ENCODE results near the gene ELAC1.
"Not testable (repeated sequence)": the region's sequence is repeated elsewhere in the genome, so short reads cannot be mapped to it uniquely, and the experiment has no call there.

ELAC1 gene, protein sequence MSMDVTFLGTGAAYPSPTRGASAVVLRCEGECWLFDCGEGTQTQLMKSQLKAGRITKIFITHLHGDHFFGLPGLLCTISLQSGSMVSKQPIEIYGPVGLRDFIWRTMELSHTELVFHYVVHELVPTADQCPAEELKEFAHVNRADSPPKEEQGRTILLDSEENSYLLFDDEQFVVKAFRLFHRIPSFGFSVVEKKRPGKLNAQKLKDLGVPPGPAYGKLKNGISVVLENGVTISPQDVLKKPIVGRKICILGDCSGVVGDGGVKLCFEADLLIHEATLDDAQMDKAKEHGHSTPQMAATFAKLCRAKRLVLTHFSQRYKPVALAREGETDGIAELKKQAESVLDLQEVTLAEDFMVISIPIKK

DNA sequence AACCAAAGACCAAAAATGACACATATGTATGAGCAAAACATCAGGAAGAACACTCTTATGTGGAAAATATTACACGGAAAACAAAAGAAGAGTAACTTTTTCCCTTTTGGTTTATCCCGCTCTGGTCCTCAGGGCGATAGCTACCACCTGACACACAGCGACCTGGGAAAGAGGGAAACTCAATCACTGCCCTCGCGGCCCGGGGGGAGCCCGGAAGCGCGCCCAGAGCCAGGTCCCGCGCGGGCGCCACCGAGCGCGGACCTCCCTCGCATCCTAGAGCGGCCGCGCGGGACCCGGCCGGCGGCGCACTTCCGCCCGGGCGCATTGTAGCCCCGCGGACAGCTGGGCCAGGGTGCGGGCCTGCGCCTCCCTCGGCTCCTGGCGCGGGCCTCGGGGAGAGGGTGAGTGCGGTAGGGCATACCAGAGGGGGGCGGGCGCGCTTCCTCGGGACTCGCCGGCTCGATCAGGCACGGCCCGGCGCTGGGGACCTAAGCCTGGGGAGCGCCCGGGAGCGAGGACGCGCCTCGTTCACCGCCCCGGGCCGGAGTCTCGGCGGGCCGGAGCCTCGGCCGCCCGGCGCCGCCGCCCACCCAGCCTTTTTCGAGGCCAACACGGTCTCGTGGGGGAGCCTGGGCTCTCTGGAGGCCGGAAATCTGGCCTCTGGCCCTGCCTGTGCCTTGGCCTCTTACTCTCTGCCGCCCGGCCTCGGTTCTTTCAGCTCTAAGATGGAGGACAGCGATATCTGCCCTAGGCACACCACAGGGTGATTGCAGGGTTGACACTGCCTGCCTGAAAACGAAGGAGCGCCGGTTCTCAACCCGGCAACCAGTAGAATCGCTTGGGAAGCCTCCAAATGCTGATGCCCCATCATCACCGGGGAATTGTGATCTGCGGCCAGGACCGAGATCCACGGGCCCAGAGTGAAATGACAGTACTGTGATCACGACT is at the start of gene ELAC1:
Gene ELAC1 (plus strand): TSS at position 327 of the 948 bp plus-strand sequence. CDS start 6,365 bp downstream, outside the sequence.
- DNase-seq (ENCODE audit: low spot score) = peak; percentile 66

DNA sequence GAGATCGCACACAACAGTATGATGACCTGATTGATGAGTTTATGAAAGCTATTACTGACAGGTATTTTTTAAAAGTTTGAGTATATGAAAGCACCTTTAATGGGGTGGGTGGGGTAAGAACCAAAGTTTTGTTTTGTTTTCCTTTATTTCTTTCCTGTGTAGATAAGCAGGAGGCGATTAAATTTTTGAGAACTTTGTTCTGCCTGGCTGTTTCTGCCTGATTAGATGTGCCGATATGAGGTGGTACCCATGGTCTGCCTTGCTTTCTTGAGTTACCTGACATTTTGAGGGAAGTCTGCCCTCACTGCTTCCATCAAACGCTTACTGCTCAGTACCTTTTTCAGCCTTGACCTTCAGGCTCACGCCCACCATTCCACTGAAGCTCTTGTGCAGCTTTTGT is 49.7 kb upstream of the ELAC1 start:
- no peak for DNase-seq (ENCODE audit: low spot score)

DNA sequence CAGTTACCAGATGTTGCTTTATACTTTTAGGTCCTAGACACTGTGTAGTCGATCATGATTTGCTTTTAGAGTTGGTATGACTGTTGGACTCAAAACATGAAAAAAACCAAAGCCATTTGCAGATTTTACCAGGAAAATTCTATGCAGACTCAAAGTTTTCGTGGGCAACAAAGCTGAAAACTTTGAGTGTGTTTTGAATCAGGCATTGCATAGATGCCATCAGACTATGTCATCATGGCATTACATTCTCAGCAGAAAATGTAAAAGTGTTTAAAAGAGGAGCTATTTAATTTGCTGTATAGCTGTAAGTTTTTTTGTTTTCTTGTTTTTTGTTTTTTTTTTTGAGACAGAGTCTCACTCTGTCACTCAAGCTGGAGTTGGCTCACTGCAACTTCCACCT is 43.5 kb upstream of the ELAC1 start:
- DNase-seq (ENCODE audit: low spot score) = no peak

DNA sequence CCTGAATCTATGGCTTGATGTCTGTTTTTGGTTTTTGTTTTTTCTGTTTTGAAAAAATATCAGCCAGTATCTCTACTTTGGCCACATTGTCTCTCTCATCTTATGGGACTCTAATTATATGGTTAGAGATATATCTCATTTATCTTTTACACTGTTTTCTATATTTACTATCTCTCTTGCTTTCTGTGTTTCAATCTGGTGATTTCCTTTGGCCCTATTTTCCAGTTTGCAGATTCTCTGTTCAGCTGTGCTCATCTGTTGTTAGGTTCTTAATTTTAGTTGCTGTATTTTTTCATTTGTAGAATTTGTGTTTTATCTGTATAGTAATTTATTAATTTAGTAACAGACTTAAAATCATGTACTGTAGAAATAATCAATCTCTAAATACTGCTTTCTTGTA is 41.3 kb upstream of the ELAC1 start:
- DNase-seq (ENCODE audit: low spot score) = no peak

DNA sequence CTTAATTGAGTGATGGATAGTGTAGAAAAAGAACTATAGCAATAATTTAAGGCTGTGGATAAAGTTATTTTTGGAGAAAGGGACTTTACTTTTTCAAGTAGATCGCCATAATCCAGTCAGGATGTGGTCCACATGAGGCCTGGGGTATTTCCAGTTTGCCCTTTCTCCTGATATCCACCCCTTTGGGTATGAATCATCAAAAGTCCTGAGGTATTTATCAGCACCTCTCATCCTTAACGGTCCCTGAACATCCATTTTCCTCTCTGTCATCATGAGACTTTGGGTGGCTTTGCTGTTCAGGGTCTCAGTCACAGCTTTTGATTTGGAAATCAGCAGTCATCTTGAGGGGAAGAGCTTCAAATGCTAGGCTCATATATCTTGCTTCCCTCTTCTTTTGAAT is 39.3 kb upstream of the ELAC1 start:
- no peak for DNase-seq (ENCODE audit: low spot score)

DNA sequence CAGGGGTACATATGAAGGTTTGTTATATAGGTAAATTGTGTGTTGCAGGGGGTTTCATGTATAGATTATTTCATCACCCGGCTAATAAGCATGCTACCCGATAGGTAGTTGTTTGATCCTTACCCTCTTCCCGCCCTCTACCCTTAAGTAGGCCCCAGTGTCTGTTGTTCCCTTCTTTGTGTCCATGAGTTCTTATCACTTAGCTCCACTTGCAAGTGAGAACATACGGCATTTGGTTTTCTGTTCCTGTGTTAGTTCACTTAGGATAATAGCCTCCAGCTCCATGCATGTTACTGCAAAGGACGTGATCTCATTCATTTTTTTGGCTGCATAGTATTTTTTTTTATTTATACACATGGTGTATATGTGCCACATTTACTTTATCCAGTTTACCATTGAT is 34.2 kb upstream of the ELAC1 start:
- DNase-seq (ENCODE audit: low spot score) = no peak

DNA sequence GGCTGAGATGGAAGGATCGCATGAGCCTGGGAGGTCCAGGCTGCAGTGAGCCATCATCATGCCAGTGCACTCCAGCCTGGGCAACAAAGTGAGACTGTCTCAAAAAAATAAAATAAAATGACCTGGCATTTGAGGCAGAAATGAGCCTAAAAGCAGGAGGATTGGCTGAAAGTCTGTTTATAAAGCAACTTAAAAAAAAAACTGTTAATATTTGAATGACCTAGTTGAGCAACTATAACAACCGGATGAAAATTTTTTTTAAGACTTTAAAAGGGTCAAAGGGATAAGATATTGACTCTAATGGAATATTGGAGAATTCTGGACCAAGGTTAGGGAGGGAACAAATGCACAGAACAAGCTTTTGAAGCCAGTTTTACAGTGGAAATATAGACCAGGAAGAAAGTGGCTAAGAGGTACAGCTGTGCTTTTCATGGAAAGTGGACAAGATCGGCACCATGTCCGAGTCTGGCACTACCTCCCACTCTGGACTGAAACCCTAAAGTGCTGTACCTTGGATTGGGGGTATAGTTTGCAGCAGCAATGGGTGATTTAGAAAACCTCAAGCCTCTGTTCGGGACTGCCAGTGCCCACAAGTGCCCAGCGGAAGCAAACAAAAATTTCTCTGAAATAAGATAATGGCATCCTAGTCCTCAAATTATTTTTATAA is 33.2 kb upstream of the ELAC1 start:
- no peak for DNase-seq (ENCODE audit: low spot score)

DNA sequence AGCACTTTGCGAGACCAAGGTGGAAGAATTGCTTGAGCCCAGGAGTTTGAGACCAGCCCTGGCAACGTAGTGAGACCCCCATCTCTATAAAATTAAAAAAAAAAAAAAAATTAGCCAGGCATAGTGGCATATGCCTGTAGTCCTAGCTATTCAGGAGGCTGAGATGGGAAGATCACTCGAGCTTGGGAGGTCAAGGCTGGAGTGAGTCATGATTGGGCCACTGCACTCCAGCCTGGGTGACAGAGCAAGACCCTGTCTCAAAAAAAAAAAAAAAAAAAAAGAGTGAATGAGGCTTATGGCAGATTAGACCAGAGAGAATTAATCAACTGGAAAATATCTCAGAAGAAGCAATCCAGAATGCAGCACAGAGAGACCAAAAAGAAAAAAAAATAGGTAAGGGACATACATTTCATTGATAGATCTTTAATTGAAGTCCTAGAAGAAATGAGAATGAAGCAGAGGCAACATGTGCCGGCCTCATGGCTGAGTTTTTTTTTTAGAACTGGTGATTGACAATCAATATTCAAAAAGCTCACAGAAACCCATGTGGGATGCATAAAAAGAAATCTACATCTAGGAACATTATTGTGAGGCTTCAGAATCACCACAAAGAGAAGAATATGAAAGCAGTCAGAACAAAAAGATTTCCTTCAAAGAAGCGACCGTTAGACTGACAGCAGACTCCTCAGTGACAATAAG is 32.2 kb upstream of the ELAC1 start:
- DNase-seq (ENCODE audit: low spot score) = no peak

DNA sequence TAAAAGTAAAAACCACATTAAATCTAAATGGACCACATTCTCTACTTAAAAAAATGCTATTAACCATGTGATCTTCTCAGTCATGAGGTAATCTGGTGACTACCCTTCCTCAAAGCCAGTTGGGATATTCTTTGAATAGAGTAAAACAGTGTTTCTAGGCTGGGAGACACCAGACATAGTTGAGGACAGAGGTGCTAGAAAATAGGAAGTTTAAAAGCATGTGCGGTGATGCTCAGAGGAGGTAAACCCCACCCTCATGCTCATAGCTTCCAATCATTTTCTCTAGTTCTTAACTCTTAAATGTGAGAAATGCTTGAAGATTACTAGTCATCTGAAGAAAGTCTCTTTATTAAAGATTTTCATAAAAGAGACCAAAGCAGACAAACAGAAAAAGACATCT is 30.7 kb upstream of the ELAC1 start:
- no peak for DNase-seq (ENCODE audit: low spot score)

DNA sequence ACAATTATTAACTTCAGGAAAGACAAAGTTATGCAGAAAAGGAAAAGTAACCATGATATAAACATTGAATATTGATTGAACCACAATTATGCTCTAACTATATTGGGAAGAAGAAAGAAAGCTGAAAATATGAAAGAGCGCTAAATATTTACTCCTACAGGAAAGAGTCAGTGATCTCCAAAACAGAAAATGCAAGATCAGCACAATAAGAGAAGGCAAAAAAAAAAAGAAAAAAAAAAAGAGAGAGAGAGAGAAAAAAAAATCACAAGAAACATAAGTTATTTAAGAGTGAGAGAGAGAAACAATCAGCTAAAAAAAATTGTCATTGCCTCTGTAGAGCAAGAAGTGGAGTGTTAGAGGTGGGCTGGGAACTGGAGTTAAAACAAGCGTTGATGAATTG is 28.9 kb upstream of the ELAC1 start:
- no peak for DNase-seq (ENCODE audit: low spot score)

DNA sequence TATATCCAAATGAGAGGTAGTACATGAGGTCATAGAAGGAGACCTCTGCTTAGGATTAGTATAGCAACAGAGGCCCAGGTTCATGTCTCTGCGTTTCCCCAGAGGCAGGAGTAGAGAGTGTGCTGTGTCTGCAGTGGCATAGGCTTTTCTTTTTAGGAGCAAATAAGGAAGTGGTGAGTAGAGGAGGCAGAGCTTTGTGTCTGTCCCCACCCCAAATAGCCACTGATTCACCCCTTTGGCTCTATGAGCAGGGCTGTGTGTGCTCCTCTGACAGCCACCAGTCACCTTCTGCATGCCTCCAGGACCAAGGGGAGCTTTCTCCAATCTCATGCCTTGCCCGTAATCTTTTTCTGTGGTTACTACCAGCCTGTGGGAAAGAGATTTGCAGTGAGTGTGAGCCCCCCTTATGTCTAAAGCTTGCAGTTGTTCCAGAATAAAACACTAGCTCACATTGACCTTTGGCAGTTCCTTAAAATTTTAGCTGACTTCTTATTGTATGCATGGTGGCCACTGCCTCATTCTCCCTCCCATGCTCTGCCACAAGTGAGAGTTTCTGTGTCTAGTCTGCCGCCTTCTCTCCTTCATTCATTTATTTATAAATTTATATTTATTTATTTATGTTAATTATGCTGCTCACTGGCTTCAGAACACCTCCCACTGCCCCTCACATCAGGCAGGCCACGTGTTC is 23.5 kb upstream of the ELAC1 start:
- no peak for DNase-seq (ENCODE audit: low spot score)

DNA sequence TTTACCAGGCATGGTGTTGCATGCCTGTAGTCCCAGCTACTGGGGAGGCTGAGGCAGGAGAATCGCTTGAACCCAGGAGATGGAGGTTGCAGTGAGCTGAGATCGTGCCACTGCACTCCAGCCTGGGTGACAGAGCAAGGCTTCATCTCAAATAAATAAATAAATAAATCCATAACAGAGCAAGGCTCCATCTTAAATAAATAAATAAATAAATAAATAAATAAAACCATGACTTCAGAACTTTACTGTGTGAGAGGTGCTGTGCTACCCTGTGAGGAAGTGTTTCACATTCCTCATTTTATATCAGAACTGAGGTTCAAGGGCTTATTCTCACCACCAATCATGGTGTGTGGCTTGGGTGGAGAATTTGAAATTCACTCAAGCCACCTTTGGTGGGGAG is 21.9 kb upstream of the ELAC1 start:
- not testable (repeated sequence) for DNase-seq (ENCODE audit: low spot score)

DNA sequence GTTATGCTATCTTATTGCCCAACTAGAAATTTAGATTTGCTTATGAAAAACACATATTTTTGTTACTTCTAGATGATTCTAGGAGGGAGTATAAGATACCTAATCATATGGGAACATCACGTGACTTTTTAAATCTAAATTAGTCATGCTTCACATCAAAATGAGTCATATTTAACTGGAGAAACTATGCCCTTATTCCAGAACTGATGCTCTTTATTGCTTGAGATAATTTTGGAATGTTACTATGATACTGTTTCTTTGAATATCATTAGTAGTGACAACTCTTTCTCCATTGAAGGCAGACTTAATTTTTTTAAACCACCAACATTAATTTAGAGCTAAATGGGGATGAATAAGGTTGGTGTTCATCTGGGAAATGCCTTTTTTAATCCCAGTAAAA is 19.9 kb upstream of the ELAC1 start:
- no peak for DNase-seq (ENCODE audit: low spot score)

DNA sequence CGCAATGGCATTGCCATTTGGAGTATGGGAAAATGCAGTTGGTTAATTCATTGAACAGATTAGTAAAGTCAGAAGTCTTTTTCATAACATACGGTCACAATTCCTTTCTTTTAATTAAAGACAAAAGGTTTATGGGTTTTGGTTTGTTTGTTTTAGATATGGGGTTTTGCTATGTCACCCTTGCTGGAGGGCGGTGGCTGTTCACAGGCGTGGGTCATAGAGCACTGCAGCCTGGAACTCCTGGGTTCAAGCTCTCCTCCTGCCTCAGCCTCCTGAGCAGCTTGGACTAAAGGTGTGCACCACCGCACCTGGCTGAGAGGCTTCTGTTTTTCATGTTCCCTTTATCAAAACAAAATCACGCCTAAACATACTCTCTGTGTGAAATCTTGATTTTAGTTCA is 18.7 kb upstream of the ELAC1 start:
- no peak for DNase-seq (ENCODE audit: low spot score)

DNA sequence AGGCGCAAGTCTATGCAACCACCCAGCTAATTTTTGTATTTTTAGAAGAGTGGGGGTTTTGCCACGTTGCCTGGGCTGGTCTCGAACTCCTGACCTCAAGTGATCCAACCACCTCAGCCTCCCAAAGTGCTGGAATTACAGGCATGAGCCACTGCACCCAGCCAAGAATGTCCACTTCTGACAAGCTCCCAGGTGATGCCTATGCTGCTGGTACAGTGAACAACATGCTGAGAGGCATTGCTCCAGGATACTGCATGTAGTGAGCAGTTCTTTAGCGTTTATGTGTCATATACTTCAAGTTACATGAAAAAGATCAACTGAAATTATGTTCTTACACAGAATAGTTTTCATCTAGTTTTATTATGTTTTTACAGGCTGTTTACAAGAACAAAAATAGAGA is 17.2 kb upstream of the ELAC1 start:
- no peak for DNase-seq (ENCODE audit: low spot score)

DNA sequence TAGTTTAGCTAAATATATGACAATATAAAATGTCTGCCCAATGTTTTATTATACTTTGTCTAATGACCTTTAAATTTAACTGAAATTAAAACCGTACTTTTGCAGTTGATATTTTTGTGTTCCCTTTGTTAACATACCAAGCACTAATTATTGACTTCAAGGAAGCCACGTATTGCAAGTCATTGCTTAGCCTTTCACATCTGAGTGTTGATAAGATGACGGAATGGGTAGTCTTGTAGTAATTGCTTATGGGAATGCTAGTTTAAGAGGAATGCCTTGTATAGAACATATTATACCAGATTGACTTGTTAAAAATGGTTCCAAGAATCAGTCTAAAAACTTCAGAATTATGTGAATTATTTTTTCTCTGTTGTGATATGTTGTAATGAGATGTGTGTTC is 14.0 kb upstream of the ELAC1 start:
- DNase-seq (ENCODE audit: low spot score) = no peak

DNA sequence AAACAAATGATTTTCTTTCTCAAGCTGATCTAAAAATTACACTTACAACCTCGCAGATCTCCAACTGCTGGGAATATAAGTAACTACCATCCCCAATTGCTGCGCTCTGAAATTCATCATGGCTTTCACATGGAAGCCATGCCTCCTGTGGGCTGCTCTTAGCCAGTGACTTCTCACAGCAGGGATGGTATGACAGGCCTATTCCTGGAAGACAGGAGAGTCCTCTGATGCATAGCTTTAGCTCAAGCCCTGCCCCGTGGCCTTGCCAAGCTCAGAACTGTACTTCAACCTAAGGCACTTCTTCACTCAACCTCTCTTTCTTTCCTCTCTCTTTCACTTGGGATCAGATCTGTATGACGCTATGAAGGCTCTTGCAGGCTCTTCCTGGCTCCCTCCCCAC is 12.6 kb upstream of the ELAC1 start:
- DNase-seq (ENCODE audit: low spot score) = no peak

DNA sequence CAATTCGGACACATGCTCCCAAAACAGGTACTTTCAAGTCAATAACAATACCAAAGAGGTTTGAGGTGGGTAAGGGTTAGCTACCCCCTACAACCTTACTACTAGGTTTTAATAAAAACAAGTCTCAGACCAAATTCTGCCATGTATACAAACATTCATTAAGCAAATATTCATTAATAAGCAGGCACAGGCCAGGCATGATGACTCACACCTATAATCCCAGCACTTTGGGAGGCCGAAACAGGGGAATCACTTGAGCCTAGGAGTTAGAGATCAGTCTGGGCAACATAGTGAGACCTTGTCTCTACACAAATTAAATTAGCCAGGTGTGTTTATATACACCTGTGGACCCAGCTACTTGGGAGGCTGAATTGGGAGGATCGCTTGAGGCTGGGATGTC is 11.7 kb upstream of the ELAC1 start:
- no peak for DNase-seq (ENCODE audit: low spot score)

DNA sequence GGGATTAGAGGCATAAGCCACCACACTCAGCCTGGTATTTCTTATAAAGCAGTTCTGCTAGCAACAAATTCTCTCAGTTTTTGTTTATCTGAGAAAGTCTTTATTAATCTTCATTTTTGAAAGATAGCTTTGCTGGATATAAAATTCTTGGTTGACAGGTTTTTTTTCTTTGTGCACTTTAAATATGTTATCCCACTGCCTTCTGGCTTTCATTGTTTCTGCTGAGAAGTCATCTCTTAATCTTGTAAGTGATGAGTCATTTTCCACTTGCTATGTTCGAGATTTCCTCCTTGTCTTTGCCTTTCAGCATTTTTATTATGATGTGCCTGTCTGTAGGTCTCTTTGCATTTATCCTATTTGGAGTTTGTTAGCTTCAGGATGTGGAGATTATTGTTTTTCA is 5.9 kb upstream of the ELAC1 start:
- DNase-seq (ENCODE audit: low spot score) = no peak

DNA sequence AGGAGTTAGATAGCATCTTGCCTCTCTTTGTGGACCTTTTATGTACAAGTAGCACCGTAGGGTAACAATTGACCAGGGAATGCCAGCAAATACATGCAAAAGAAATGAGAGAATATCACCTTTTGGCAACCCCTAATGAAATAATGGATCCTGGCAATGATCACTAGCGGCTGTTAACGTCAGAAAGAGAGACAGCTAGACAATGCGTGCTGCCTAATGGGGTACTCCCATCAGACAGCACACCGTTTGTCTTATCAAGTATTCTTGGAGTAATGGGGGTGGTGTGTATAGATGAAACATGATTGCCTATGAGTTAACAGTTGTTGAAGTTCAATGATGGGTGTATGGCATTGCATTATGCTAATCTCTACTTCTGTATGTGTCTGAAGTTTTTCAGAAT is 1.6 kb downstream of the ELAC1 start:
- no peak for DNase-seq (ENCODE audit: low spot score)

DNA sequence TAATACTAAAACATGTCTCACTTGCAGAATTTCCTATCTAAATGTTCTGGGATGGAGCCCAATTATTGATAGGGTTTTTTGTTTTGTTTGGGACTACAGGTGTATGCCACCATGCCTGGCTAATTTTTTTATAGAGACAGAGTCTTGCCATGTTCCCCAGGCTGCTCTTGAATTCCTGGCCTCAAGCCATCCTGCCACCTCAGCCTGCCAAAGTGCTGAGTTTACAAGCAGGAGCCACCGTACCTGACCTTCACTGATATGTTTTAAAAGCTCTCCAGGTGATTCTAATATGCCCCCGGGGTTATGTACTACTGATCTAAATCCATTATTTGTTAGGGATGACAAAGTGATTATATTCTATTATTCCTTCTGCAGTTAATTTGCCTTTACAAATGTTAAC is 2.2 kb downstream of the ELAC1 start:
- DNase-seq (ENCODE audit: low spot score) = no peak

DNA sequence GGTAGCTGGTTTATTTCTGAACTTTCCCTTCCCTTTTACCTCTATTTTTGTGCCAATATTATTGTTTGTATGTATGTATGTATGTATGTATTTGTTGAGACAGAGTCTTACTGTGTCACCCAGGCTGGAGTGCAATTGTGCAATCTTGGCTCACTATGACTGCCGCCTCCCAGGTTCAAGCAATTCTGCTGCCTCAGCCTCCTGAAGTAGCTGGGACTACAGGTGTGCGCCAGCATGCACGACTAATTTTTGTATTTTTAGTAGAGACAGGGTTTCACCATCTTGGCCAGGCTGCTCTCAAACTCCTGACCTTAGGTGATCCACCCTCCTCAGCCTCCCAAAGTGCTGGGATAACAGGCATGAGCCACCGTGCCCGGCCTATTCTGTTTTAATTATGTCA is 4.6 kb downstream of the ELAC1 start:
- not testable (repeated sequence) for DNase-seq (ENCODE audit: low spot score)
